LNCAP (cell line): ENCODE results near the gene SLC5A10.

Experiments used
- TF ChIP-seq, protein P1 (sequence below): fragments of 450-650 bp; IDR thresholded peaks from 2 replicates; pipeline ENCODE4 v1.5.1; 2017; ENCODE audit warnings: mild to moderate bottlenecking

The SLC5A10 gene

DNA sequence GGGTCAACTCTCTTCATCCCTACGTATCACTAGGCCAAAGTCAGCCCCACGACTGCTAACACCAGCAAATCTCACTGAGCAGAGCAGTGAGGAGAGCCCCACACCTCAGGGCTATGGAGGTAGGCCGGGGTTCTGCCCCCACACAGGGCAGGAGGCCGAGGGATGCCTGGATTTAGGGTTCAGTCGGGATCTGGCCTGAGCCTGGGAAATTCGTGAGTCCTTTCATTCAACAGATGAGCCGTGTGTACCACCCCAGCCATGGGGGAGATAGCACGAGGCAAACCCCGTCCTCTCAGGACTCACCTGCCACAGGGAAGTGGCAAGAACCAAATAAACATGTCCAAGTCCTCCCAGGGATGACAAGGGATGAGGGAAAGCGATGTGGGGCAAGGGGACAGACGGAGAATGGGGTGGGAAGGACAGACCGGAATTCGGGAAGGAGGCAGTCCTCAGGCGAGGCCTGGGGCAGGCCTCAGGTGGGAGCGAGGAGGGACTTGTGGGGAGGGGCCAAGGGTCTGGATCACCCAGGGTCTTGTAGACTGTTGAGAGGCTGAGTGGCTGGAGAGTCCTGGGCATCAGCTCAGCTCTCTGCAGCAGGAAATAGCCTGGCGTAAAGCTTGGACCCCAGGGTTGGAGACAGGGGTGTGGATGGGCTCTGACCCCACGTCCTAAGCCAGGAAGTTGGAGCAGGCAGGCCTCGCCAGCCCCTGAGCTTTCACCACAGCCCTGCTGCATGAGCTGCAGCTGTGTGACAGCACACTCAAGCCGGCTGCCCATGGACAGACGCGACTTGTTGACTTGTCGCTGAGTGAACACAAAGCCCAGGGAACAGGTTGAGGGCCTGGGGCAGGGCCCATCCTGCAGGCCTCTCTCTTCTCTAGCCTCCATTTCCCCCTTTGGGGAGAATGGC is 60.5 kb downstream of the SLC5A10 start:
- TF ChIP-seq, protein P1, sequence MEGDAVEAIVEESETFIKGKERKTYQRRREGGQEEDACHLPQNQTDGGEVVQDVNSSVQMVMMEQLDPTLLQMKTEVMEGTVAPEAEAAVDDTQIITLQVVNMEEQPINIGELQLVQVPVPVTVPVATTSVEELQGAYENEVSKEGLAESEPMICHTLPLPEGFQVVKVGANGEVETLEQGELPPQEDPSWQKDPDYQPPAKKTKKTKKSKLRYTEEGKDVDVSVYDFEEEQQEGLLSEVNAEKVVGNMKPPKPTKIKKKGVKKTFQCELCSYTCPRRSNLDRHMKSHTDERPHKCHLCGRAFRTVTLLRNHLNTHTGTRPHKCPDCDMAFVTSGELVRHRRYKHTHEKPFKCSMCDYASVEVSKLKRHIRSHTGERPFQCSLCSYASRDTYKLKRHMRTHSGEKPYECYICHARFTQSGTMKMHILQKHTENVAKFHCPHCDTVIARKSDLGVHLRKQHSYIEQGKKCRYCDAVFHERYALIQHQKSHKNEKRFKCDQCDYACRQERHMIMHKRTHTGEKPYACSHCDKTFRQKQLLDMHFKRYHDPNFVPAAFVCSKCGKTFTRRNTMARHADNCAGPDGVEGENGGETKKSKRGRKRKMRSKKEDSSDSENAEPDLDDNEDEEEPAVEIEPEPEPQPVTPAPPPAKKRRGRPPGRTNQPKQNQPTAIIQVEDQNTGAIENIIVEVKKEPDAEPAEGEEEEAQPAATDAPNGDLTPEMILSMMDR: no peak

DNA sequence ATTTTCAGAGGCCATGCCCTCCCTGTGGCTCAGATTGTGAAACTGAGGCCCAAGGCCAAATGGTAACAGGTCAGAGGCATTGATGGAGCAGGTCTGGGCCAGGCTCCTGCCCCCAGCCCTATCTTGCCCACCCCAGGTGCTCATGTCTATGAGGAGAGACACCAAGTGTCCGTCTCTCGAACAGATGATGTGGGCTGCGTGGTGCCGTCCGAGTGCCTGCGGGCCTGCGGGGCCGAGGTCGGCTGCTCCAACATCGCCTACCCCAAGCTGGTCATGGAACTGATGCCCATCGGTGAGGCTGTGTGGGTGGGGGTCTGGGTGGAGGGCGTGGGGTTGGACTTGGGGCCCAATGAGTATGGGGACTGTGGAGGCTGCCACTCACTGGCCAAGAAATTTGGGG is 61.3 kb downstream of the SLC5A10 start:
- TF ChIP-seq, protein P1: no peak

DNA sequence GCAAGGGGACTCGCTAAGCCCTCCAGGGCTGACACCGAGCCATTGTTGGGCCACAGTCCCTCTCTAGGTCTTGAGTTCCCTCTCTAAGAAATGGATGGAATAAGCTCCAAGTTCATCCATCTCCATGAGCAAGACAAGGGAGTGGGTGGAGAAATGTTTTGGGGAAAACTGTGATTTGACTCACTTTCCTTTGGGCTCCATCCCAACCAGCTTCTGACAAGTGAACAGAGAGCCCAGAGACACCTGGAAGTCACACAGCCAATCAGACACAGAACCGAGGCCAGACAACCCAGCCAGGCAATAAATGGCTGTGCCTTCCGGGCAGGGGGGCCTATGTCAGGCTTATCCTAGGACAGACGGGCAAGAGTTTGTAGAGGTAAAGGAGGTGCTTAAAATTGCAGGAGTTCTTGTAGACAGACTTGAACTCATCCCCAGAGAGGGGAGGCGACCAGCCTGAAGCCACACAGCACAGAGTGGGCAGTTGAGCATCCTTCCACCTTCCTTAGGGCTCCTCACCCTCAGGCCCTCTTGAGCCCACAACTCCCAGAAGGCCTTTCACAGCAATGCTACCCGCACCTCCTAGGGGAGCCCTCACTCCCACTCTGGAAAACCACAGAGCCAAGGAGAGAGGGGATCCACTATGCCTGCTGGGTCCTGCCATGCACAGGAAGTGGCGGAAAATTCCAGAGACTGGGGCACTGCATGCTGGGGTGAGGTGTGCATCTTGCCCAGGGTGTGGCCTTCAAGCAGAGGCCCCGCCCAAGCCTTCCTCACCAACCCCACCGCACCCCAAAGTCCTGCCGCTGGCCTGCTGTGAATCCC is 62.1 kb downstream of the SLC5A10 start:
- TF ChIP-seq, protein P1: no peak

DNA sequence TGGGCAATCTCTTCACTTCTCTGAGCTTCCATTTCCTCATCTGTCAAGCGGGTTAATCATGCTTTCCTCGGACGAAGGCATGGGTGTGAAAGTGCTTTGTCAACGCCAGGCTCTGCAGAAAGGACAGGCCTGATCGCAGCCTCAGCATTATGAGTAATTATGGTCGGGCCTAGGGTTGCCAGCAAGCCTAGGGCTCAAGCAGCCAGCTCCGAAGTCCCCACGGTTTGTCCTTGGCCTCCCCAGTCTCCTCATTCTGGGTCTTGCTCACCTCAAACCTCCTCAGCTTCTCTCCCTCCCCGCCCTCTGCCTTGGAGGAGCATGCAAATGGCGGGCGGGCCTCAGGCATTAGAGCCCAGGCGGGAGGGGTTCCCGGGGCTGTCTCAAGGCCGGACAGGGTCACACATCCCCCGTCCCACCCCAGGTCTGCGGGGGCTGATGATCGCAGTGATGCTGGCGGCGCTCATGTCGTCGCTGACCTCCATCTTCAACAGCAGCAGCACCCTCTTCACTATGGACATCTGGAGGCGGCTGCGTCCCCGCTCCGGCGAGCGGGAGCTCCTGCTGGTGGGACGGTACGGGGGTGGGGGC is 62.8 kb downstream of the SLC5A10 start:
- TF ChIP-seq, protein P1: no peak

DNA sequence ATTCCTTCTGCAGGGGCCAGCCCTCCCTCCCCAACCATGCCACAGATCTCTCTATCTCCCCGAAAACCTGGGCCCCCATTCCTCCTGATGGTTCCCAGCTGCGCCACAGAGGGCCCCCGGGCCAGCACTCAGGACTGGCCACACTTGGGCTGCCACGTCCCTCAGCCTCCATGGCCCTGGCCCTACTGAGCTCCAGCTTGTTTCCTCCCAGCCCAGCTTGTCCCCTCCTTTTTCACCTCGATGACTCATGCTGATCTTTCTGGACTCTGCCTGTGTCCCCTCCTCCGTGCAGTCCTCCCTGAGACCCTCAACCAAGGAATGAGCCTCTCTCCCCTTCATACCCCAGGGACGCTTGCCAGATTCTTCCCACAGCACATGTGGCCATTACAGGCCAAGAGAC is 63.5 kb downstream of the SLC5A10 start:
- TF ChIP-seq, protein P1: no peak

DNA sequence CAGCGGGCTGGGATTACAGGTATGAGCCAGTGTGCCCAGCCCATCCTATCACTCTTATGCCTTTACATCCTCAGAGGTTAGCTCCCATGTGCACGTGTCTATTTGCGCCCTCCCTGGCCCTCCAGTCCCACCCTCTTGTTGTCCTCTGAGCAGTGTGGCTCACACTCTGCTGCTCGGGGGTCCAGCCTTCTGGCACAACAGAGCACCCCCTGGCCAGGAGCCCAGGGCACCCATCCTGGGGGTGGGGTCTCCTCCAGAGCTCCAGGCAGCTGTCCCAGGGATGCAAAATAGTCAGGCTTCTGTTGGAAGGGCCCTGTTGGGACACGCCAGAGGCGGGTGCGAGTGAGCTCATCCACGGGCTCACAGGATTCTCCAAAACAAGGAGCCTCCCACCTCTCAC is 64.3 kb downstream of the SLC5A10 start:
- TF ChIP-seq, protein P1: no peak

DNA sequence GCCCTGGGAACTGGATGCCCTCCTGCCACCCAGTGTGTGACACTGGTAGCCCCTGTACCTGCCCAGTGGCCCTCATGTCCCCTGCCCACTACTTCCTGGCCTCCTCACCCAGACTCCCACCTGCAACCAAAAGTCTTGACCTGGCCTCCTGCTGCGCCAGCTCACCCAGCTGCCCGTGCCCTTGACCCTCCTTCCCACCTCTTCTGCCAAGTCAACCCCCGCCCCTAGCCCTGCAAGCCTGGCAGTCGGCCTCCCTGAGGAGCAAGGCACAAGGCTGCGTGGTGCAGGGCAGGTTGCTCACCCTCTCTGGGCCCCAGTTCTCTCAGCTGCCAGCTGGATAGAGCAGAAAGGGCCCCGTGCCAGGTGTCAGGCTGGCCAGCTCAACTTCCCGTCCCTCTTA is 64.9 kb downstream of the SLC5A10 start:
- TF ChIP-seq, protein P1: no peak
